GM23248 (cell line): Measurements from ENCODE around the gene MRTFB. TPM values are rescaled to one million over a fixed set of nuclear protein-coding genes. Genes with fewer than 3 reads are reported as not detected.

ENCODE experiments used
- DNase-seq: peaks from one replicate; pipeline ENCODE4 v3.0.0-alpha.2; 2015
- H2AFZ ChIP-seq: fragments of 200-600 bp; sonication (generic); 2 replicates; pipeline ENCODE4 v1.6.1; 2016; ENCODE audit warnings: antibody characterized with exemption
- H3F3A ChIP-seq: fragments of 200-600 bp; sonication (generic); 2 replicates; pipeline ENCODE4 v1.6.1; 2016; ENCODE audit warnings: mild to moderate bottlenecking, antibody characterized with exemption, mixed run types; ENCODE audit not compliant: insufficient read depth
- H3K27ac ChIP-seq: fragments of 200-600 bp; sonication (generic); 2 replicates; pipeline ENCODE4 v1.5.1; 2016; ENCODE audit warnings: mild to moderate bottlenecking
- H3K27me3 ChIP-seq: fragments of 200-600 bp; sonication (generic); replicated peaks from 2 replicates; pipeline ENCODE4 v1.6.1; 2016; ENCODE audit warnings: mild to moderate bottlenecking; ENCODE audit not compliant: insufficient read depth
- H3K36me3 ChIP-seq: fragments of 200-600 bp; sonication (generic); 2 replicates; pipeline ENCODE4 v1.6.1; 2016; ENCODE audit warnings: low read depth, mild to moderate bottlenecking
- H3K4me1 ChIP-seq: fragments of 200-600 bp; sonication (generic); 2 replicates; pipeline ENCODE4 v1.6.1; 2016; ENCODE audit warnings: mild to moderate bottlenecking; ENCODE audit not compliant: insufficient read depth
- H3K4me2 ChIP-seq: fragments of 200-600 bp; sonication (generic); one replicate; pipeline ENCODE4 v1.6.1; 2016; ENCODE audit warnings: mild to moderate bottlenecking; ENCODE audit not compliant: unreplicated experiment
- H3K4me3 ChIP-seq: fragments of 200-600 bp; sonication (generic); 2 replicates; pipeline ENCODE4 v1.5.1; 2016; ENCODE audit warnings: mild to moderate bottlenecking
- H3K79me2 ChIP-seq: fragments of 200-600 bp; sonication (generic); 2 replicates; pipeline ENCODE4 v1.6.1; 2016; ENCODE audit warnings: mild to moderate bottlenecking; ENCODE audit not compliant: insufficient read depth
- H3K9ac ChIP-seq: fragments of 200-600 bp; sonication (generic); 2 replicates; pipeline ENCODE4 v1.6.1; 2016; ENCODE audit warnings: mild to moderate bottlenecking
- H3K9me2 ChIP-seq: fragments of 200-600 bp; sonication (generic); 2 replicates; pipeline ENCODE4 v1.6.1; 2016; ENCODE audit warnings: mixed run types, mild to moderate bottlenecking, moderate library complexity; ENCODE audit not compliant: insufficient read depth
- H3K9me3 ChIP-seq: fragments of 200-600 bp; sonication (generic); one replicate; pipeline ENCODE4 v1.6.1; 2017; ENCODE audit warnings: low read depth
- H4K20me1 ChIP-seq: fragments of 200-600 bp; sonication (generic); 2 replicates; pipeline ENCODE4 v1.6.0; 2016; ENCODE audit not compliant: insufficient read depth
- EZH2 ChIP-seq: fragments of 200-600 bp; sonication (generic); IDR thresholded peaks from 2 replicates; pipeline ENCODE4 v1.6.1; 2018; ENCODE audit warnings: antibody characterized with exemption, mild to moderate bottlenecking; ENCODE audit not compliant: insufficient read depth, poor library complexity, severe bottlenecking
- EZH2phosphoT487 ChIP-seq: fragments of 200-600 bp; sonication (generic); IDR thresholded peaks from 2 replicates; pipeline ENCODE4 v1.6.1; 2018; ENCODE audit warnings: antibody characterized with exemption, moderate library complexity, mild to moderate bottlenecking, low read depth; ENCODE audit not compliant: insufficient read depth
- WGBS, 2 experiments: methylation state at CpG; one replicate each; pipeline ENCODE4 v1.1.6; 2015 to 2017; ENCODE audit warnings: low lambda C conversion rate in 2 of 2, low coverage in 1 of 2; ENCODE audit errors: missing lambda C conversion rate in 2 of 2; 5-methylcytosine and 5-hydroxymethylcytosine counted together
- in situ Hi-C: fragments of 300-500 bp; cut with MboI; formaldehyde crosslinking; loops from 2 replicates; pipeline ENCODE4 v1.15.0; 2020
- polyA plus RNA-seq: library from polyadenylated mRNA; unstranded; fragments of >200 nt; fragmentation: Nextera tagmentation; extraction: Ambion mirVana; gene quantifications from 2 replicates; pipeline ENCODE4 v1.2.1, GENCODE V29; 2016
- total RNA-seq: library from RNA; depleted of rRNA; stranded (reverse); fragments of >200 nt; shearing (Covaris generic); gene quantifications from 2 replicates; pipeline ENCODE4 v1.2.3, GENCODE V29; 2014

The MRTFB gene
- total and polyA plus RNA-seq, 2 experiments from 2014 or later, result 3.1 to 5.1 TPM

DNA sequence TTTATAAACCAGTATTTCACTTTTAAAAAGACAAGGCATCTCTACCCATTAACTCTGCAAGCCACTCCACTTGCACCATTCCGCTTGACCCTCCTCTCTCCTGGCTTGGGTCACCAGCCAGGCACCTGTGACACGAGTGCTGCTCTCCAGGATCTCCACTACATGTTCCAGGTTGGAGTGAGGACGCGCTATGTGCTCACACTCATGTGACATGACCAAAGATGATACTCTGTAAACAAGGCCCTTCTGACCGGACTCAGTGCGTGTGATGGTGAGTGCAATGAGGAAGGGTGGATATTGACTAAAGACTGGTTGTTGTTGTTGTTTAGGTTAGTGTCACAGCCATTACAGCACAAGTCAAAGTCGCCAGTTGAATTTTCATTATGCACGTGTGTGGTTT lies 192.7 kb downstream of the MRTFB start:
- in situ Hi-C loops, result loop anchor here (10.0 kb wide), 1 partner anchor 339 kb away; the partner anchor contains the start of gene ERCC4
- H3K79me2 ChIP-seq, result no peaks in the 10 kb centered on the region
- H3K27ac ChIP-seq, result no peak overlapping the region
- no peaks in the 10 kb centered on the region for H4K20me1 ChIP-seq
- no peaks in the 10 kb centered on the region for H3K4me1 ChIP-seq
- no peaks in the 10 kb centered on the region for H3K9me3 ChIP-seq
- WGBS, 2 experiments, result 97% methylated on average over 8 of the region's 8 CpGs
- H3F3A ChIP-seq, result no peaks in the 10 kb centered on the region
- no peak overlapping the region for H3K4me3 ChIP-seq
- DNase-seq, result no peak
- H3K9ac ChIP-seq, result no peak overlapping the region
- H3K27me3 ChIP-seq, result no peaks in the 10 kb centered on the region
- H3K36me3 ChIP-seq, result no peaks in the 10 kb centered on the region
- no peaks in the 10 kb centered on the region for H3K9me2 ChIP-seq
- TF ChIP-seq EZH2 (no peak), EZH2phosphoT487 (no peak)
- H2AFZ ChIP-seq, result no peak overlapping the region
- H3K4me2 ChIP-seq, result no peak overlapping the region

DNA sequence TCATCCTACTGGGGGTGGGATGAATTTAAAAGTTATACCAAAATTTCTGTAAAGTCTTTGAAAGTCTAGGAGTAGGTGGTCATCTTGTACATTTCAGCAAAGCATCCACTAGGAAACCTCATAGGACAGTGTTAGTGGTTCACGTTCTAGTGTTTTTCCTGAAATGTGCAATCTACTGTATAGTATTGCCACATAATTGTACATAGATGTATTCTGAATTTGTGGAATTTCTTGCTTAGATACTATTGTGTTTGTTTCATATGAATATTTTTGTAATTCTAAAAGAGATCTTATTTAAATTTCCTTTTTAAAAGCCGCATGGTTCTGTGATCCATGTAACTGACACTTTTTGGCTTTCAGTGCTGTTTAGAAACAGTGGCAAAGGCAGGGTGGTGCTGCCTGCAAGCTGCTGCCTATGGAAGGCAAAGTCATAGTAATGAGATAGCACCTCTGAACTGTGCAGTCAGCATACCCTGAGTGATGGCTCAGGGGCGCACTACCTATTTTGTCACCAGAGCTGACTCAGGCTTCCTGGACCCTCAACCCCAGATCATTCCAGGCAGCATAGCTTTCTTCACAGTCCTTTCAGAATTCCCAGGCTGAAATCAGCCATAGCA lies 193.3 kb downstream of the MRTFB start:
- H3K4me3 ChIP-seq, result no peak overlapping the region
- H3K36me3 ChIP-seq, result no peaks in the 10 kb centered on the region
- H2AFZ ChIP-seq, result no peak overlapping the region
- in situ Hi-C loops, result loop anchor here (10.0 kb wide), 1 partner anchor 340 kb away; the partner anchor contains the start of gene ERCC4
- no peak overlapping the region for H3K27ac ChIP-seq
- 97 to 99% methylated on average over 3 of the region's 3 CpGs for WGBS, 2 experiments
- no peak overlapping the region for H3K9ac ChIP-seq
- no peaks in the 10 kb centered on the region for H3K4me1 ChIP-seq
- H3F3A ChIP-seq, result no peaks in the 10 kb centered on the region
- H4K20me1 ChIP-seq, result no peaks in the 10 kb centered on the region
- TF ChIP-seq EZH2phosphoT487, result no peak
- TF ChIP-seq EZH2, result no peak
- no peaks in the 10 kb centered on the region for H3K27me3 ChIP-seq
- no peaks in the 10 kb centered on the region for H3K9me2 ChIP-seq
- H3K79me2 ChIP-seq, result no peaks in the 10 kb centered on the region
- DNase-seq, result no peak
- H3K4me2 ChIP-seq, result no peak overlapping the region
- H3K9me3 ChIP-seq, result no peaks in the 10 kb centered on the region

DNA sequence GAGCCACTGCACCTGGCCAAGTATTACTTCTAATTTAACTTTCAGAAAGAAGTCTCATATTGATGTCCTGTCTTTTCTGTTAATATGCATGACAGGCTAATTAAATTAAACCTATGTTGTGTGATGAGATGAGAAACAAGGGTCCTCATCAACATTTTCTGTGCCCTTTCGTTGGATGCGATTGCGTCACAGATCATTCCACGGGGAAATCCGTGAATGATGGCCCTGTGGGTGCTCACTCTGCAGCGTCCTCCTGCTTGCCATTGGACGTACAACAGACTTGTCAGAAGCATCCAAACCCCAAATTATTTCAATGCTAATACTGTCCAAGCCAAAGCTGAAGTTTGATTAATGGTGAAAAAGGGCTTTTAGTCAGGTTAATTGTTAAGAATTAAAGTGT lies 197.0 kb downstream of the MRTFB start:
- Histone ChIP-seq H3F3A (no peaks in the 10 kb centered on the region), H3K4me2 (no peak overlapping the region), H3K36me3 (no peaks in the 10 kb centered on the region), H3K9me3 (no peaks in the 10 kb centered on the region), H3K27me3 (no peaks in the 10 kb centered on the region), H3K9me2 (no peaks in the 10 kb centered on the region), H3K4me3 (no peak overlapping the region), H4K20me1 (no peaks in the 10 kb centered on the region), H3K27ac (no peak overlapping the region), H3K4me1 (no peaks in the 10 kb centered on the region), H2AFZ (no peak overlapping the region), H3K9ac (no peak overlapping the region), H3K79me2 (no peaks in the 10 kb centered on the region)
- TF ChIP-seq EZH2, result no peak
- no peak for TF ChIP-seq EZH2phosphoT487
- in situ Hi-C loops, result loop anchor here (10.0 kb wide), 1 partner anchor 343 kb away; the partner anchor contains the start of gene ERCC4
- no peak for DNase-seq
- WGBS, 2 experiments, result 87 to 89% methylated on average over 7 of the region's 7 CpGs

DNA sequence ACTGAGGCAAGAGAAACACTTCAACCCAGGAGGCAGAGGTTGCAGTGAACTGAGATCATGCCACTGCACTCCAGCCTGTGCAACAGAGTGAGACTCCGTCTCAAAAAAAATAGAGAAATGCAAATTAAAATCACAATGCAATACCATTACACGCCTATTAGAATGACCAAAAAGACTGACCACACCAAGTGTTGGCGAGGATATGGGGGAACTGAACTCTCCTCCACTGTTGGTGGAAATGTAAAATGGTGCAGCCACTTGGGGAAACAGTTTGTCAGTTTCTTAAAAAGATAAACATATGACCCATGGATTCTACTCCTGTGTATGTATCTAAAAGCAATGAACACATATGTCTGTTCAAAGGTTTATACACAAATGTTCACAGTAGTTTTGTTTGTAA lies 204.8 kb downstream of the MRTFB start:
- Histone ChIP-seq H3K9me3 (no peaks in the 10 kb centered on the region), H3K36me3 (no peaks in the 10 kb centered on the region), H2AFZ (no peak overlapping the region), H3K27ac (no peak overlapping the region), H3K79me2 (no peaks in the 10 kb centered on the region), H3K9me2 (no peaks in the 10 kb centered on the region), H3K27me3 (no peaks in the 10 kb centered on the region), H3K4me3 (no peak overlapping the region), H3K9ac (no peak overlapping the region), H4K20me1 (no peaks in the 10 kb centered on the region), H3K4me2 (no peak overlapping the region), H3K4me1 (peaks cover 11% of the 10 kb centered on the region), H3F3A (no peaks in the 10 kb centered on the region)
- TF ChIP-seq EZH2 (no peak), EZH2phosphoT487 (no peak)
- no peak for DNase-seq
- in situ Hi-C loops, result no loop called here
- 87 to 94% methylated on average over 3 of the region's 3 CpGs for WGBS, 2 experiments

DNA sequence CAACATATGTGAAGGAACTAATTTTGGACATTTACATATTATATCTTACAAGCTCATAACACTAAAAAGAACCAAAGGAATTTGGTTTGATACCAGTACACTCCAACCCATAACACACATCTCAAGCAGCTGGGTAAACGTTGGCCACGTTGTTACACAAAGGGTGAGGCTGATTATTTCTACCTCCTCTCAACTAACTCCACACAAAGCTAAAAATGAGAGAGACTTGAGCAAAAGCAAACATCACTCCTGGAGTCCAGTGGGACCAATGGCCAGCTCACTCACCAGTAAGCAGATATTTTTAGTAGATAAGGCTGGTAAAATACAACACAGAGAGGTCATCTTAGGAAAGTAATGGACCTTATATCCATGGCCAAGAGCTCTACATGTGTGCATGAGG lies 207.6 kb downstream of the MRTFB start:
- no peak for DNase-seq
- no peaks in the 10 kb centered on the region for H3K9me3 ChIP-seq
- WGBS, 2 experiments, result 68 to 78% methylated on average over 2 of the region's 2 CpGs

More for the DNA sequence above, 207.6 kb downstream of the MRTFB start:
- TF ChIP-seq EZH2phosphoT487, result no peak
- TF ChIP-seq EZH2, result no peak
- H3K4me3 ChIP-seq, result no peak overlapping the region
- no peaks in the 10 kb centered on the region for H3K36me3 ChIP-seq
- H3K4me2 ChIP-seq, result no peak overlapping the region
- no peaks in the 10 kb centered on the region for H3F3A ChIP-seq
- H3K4me1 ChIP-seq, result peaks cover 11% of the 10 kb centered on the region
- H3K27ac ChIP-seq, result no peak overlapping the region
- H4K20me1 ChIP-seq, result no peaks in the 10 kb centered on the region
- H3K9ac ChIP-seq, result no peak overlapping the region
- no peak overlapping the region for H2AFZ ChIP-seq
- in situ Hi-C loops, result no loop called here
- no peaks in the 10 kb centered on the region for H3K9me2 ChIP-seq
- no peaks in the 10 kb centered on the region for H3K27me3 ChIP-seq
- H3K79me2 ChIP-seq, result no peaks in the 10 kb centered on the region
